NCI-H1694 treated with DMSO at 0.1 percent for 48 hours (cell line): ENCODE data around the gene GPT2.
A peak's percentile ranks its signal among the peaks of the same experiment; 100 is the strongest.

Source experiments
- DNase-seq: peaks from one replicate; lab custom pipeline; 2025; lab: John Stamatoyannopoulos, UW

Gene GPT2, protein sequence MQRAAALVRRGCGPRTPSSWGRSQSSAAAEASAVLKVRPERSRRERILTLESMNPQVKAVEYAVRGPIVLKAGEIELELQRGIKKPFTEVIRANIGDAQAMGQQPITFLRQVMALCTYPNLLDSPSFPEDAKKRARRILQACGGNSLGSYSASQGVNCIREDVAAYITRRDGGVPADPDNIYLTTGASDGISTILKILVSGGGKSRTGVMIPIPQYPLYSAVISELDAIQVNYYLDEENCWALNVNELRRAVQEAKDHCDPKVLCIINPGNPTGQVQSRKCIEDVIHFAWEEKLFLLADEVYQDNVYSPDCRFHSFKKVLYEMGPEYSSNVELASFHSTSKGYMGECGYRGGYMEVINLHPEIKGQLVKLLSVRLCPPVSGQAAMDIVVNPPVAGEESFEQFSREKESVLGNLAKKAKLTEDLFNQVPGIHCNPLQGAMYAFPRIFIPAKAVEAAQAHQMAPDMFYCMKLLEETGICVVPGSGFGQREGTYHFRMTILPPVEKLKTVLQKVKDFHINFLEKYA

GRCh38 chr16:46883690-46884512 is at the start of gene GPT2:
Gene GPT2 (plus strand): TSS chr16:46884362. CDS start chr16:46884716, 354 bp downstream.
- DNase-seq, result peak; percentile 62

- DNase-seq, result no peak
These were observed 47.3 kb upstream of the GPT2 start for GRCh38 chr16:46836534-46837530.

DNA sequence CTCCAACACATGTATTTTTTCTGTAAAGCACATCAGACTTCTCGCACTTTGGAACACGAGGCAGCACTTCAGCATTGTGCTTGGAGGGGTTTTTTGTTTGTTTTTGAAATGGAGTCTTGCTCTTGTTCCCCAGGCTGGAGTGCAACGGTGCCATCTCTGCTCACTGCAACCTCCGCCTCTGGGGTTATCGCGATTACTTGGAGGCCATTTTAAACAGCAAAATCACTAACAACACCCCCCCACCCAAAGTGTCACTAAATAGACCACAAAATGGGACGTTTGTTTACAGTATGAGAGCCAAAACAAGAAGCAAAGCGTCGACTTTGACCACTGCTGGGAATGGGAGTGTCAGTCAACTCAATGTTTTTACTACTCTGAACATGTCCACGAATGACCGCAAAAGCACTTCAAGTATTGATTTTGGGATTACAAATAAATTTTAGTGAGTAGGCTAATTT is 44.1 kb upstream of the GPT2 start:
- no peak for DNase-seq

GRCh38 chr16:46842192-46842895 is 41.8 kb upstream of the GPT2 start:
- no peak for DNase-seq

DNA sequence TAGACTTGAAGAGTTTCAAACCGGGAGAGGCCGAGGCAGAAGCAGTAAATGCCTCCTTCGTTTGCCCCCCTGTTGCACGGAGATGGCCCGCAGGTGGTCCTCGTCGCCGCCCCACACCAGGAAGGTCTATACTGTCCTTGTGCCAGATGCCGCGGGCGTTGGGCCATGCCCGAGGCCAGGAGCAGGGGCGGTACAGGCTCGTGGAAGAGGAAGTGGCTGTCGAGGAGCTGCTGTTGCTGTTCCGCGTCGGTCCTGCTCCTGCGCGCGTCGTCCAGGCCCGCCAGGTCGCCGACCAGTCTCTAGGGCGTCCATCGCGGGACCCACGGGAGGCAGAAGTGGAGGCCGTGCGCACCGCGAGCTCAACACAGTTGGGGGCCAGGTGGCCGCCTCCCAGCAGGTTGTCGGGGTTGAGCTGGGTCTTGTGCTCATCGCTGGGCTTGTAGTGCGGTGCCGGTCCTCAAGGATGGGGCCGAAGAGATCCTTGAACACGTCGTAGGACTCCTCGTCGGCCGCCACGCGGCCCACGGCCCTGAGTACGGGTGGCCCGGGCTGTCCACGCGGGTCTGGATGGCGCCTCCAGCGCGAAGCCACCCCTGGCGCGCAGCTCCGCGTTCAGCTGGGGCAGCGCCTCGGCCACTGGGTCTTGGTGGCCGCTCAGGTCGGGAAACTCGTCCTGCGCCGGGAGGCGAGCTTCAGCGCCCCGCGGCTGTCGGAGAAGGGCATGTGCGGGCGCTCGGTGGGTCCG is 40.1 kb upstream of the GPT2 start:
- DNase-seq, result no peak

GRCh38 chr16:46844771-46845170 is 39.4 kb upstream of the GPT2 start:
- DNase-seq, result no peak

DNA sequence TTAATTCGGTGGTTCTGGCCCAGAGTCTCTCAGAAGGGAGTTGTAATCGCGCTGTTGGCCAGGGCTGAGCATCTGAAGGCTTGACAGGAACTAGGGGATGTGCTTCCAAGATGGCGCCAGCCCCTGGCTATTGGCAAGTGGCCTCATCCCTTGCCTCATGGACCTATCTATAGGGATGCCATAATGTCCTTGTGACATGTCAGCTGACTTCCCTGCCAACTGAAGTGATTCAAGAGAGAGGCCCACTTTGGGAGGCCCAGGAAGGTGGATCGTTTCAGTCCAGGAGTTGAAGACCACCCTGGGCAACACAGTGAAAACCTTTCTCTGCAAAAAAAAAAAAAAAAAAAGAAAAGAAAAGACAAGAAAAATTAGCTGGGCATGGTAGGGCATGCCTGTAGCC is 38.2 kb upstream of the GPT2 start:
- no peak for DNase-seq

GRCh38 chr16:46848768-46849764 is 35.1 kb upstream of the GPT2 start:
- no peak for DNase-seq

- no peak for DNase-seq
These were observed 33.3 kb upstream of the GPT2 start for GRCh38 chr16:46850619-46851555.

- DNase-seq, result no peak
These were observed 32.0 kb upstream of the GPT2 start for GRCh38 chr16:46852130-46852529.

DNA sequence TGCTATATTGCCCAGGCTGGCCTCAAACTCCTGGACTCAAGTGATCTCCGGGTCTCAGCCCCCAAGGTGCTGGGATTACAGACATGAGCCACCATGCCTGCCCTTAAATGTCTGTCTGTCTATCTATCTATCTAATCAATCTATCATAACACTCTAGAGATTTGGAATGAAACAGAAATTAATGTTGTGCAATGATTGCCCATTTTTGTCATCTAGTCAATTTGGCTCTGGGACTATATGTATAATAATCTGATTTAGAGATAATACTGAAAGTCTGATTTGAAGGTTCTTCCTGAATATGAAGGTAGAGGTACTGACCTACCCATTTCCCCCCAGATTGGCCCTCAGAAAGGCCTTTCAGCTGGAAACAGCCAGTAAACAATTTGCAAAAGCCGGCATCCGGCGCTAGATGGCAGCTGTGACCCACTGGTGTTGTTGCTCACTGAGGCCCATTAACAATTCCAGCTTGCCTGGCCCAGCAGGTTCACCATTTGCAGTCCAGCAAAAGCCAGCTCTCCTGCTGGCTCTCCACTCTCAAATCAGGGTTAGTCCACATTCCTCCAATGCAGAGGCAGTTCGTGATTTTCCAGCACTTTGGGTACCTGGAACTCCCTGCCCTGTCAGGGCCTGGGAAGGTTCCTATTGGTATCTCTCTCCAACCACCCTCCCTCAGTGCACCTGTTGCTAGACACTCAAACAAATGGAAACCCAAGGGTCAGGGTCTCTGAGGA is 30.3 kb upstream of the GPT2 start:
- DNase-seq, result peak; percentile 44

GRCh38 chr16:46854846-46855245 is 29.3 kb upstream of the GPT2 start:
- DNase-seq, result no peak

DNA sequence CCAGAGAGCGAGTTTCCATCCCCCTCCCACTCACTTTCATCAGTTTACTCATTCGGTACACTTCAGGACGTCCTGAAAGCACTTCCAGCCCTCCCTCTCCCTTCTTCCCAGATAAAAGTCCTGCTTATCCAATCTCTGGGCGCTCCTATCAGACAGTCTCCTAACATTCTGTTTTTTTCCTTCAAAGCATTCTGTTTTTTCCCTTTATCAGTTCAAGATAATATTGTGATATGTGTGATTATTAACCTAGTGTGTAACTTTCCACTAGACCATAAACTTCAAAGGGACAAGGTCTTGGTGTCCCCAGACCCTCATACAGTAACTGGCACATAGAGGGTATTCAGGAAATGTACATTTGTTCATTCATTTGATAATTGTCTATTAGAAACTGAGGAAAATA is 28.8 kb upstream of the GPT2 start:
- DNase-seq, result no peak

- DNase-seq, result peak; percentile 49
These were observed 26.7 kb upstream of the GPT2 start for GRCh38 chr16:46857368-46857945.

DNA sequence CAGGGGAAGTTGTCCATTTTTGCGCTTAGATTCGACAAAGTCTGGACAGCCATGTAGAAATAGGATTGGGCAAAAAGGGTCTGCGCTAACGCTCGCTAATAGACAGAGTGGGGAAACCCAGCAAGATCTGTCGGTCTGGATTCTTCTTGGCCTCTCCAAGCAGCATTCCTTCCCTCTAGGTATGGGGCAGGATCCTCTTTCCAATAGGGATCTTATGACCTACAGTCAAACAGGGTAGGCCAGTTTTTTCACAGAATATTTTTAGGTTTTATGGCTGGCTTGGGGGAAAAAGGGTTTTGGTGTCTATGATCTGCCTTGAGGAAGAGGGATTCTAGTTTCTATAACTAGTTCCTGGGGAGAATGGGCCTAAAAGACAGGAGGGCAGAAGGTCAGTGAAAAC is 26.0 kb upstream of the GPT2 start:
- DNase-seq, result no peak

DNA sequence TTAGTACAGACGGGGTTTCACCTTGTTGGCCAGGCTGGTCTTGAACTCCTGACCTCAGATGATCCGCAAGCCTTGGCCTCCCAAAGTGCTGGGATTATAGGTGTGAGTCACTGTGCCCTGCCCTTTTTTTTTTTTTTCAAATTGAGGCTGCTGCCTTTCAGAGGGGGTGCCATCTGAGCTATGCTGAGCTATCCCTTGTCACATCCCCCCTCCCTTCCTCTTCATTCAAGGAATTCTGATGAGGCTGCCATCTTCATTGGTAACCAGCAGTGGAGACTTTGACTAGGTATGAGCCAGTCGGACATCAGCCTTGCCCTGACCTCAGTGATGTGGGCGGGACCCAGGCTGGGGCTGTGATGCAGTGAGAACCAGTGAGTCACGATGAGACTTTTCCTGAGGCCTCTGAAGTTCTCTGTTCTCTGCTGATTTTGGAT is 24.4 kb upstream of the GPT2 start:
- no peak for DNase-seq
